Right lobe of liver (tissue), 6 donors: Measurements from ENCODE around the gene ZNF789. TPM values are rescaled to one million over a fixed set of nuclear protein-coding genes. Genes with fewer than 3 reads are reported as not detected.

Source experiments
- ATAC-seq, 4 donors: fragments of 200-7000 bp; cut with Tn5 transposase; one replicate each; pipeline ENCODE4 v1.9.1; 2020; ENCODE audit warnings: mild to moderate bottlenecking in 4 of 4, moderate library complexity in 4 of 4
- DNase-seq, 3 donors: peaks; one replicate each; pipeline ENCODE4 v3.0.0-alpha.2; 2020
- H3K27ac ChIP-seq, 3 donors: fragments of 200-600 bp; one replicate each; pipeline ENCODE4 v1.8.0; 2022
- H3K27me3 ChIP-seq, 2 donors: fragments of 200-600 bp; one replicate each; pipeline ENCODE4 v1.8.0; 2022
- H3K36me3 ChIP-seq, 4 donors: fragments of 200-600 bp; sonication (generic) in 1 of 4; one replicate each; pipeline versions ENCODE4 v1.5.1 to v1.8.0; 2017 to 2022; ENCODE audit warnings: control low read depth in 1 of 4
- H3K4me1 ChIP-seq, 4 donors: fragments of 200-600 bp; sonication (generic) in 1 of 4; one replicate each; pipeline versions ENCODE4 v1.5.1 to v1.8.0; 2017 to 2022; ENCODE audit warnings: control low read depth in 1 of 4
- H3K4me3 ChIP-seq, 3 donors: fragments of 200-600 bp; one replicate each; pipeline ENCODE4 v1.8.0; 2022
- H3K9me3 ChIP-seq, 4 donors: fragments of 200-600 bp; sonication (generic) in 1 of 4; one replicate each; pipeline versions ENCODE4 v1.5.1 to v1.8.0; 2017 to 2022; ENCODE audit warnings: control low read depth in 1 of 4
- CTCF ChIP-seq, 4 donors: fragments of 200-600 bp in 3 of 4; fragments of 450-650 bp in 1 of 4; IDR thresholded peaks; one replicate each; pipeline versions ENCODE4 v1.5.1 to v1.8.0; 2016 to 2022; ENCODE audit warnings: antibody characterized with exemption in 4 of 4, mild to moderate bottlenecking in 2 of 4
- POLR2A ChIP-seq: fragments of 450-650 bp; IDR thresholded peaks from one replicate; pipeline ENCODE4 v1.6.1; 2017; ENCODE audit warnings: antibody characterized with exemption, mild to moderate bottlenecking
- WGBS: methylation state at CpG from one replicate; pipeline ENCODE4 v1.1.6; 2018; ENCODE audit warnings: low coverage, low lambda C conversion rate; ENCODE audit not compliant: insufficient coverage; ENCODE audit errors: missing lambda C conversion rate; 5-methylcytosine and 5-hydroxymethylcytosine counted together
- intact Hi-C, 2 donors: fragments of 100-400 bp; cut with DNase I; formaldehyde crosslinking; loops; one replicate each; pipeline versions ENCODE4 v1.11.2 to v1.14.1; 2022
- total RNA-seq, 6 experiments: library from RNA; depleted of rRNA in 2 of 6; stranded (reverse); fragments of >200 nt in 2 of 6; fragmentation: NEBNext Ultra II Directional in 3 of 6; extraction: Animal tissue kit (Norgen Biotek cat#: 25700) in 3 of 6; gene quantifications; one replicate each; pipeline versions ENCODE4 v1.1.0 to v1.2.4, GENCODE V29; 2016 to 2023
- donor health status: DM: no; HTN: yes; CAD: no.
- donor health status: DM: no; HTN: no; CAD: no.
- donor health status: DM: no; HTN: no; CAD: no.
- donor health status: DM: no; HTN: yes; CAD: no.
- donor health status: DM: no; HTN: yes; CAD: no.

The ZNF789 gene
- total RNA-seq, 6 experiments from 2014 or later: 2.8 to 5.6 (median 4.0) TPM

GRCh38 chr7:99504281-99504602 is 31.6 kb downstream of the ZNF789 start:
- intact Hi-C loops: no loop called here
- H3K27me3 ChIP-seq: no peaks in the 10 kb centered on the region
- peak overlapping the region; percentile 84 to 90 (median 88) for H3K27ac ChIP-seq
- H3K36me3 ChIP-seq: no peaks in the 10 kb centered on the region
- DNase-seq: no peak
- no peaks in the 10 kb centered on the region for H3K9me3 ChIP-seq
- ATAC-seq: no peak
- H3K4me1 ChIP-seq: peaks cover 0 to 28% (median 7%) of the 10 kb centered on the region in 4 donors
- H3K4me3 ChIP-seq: peak overlapping the region; percentile 71 to 92 (median 76)
- TF ChIP-seq POLR2A (no peak), CTCF (IDR thresholded peaks at IDR 0.05) (no peak)
- WGBS: 0% methylated on average over 5 of the region's 19 CpGs

- H3K4me1 ChIP-seq: peaks cover 0 to 27% (median 7%) of the 10 kb centered on the region in 4 donors
- H3K27ac ChIP-seq: peak within 1 kb of the TSS; percentile 84 to 90 (median 88)
- WGBS: under 1% methylated on average over 18 of the region's 53 CpGs
- H3K27me3 ChIP-seq: no peaks in the 10 kb centered on the region
- H3K4me3 ChIP-seq: peak within 1 kb of the TSS; percentile 71 to 92 (median 76)
- peak; percentile 99 for DNase-seq
- no peaks in the 10 kb centered on the region for H3K36me3 ChIP-seq
- peak; percentile 62 for TF ChIP-seq POLR2A
- TF ChIP-seq CTCF (IDR thresholded peaks at IDR 0.05): peak in 2 of 4 donors; percentile 21 to 25
- intact Hi-C loops: no loop called here
- H3K9me3 ChIP-seq: no peaks in the 10 kb centered on the region
- peak; percentile 90 to 95 (median 92) for ATAC-seq
Observed at GRCh38 chr7:99504603-99505323, 32.1 kb downstream of the ZNF789 start, which contains the start of gene ZKSCAN5. Gene ZKSCAN5 (plus strand): TSS chr7:99504662. CDS start chr7:99506045, 1,383 bp downstream.

GRCh38 chr7:99505324-99505662 is 32.6 kb downstream of the ZNF789 start:
- H3K4me1 ChIP-seq: peaks cover 0 to 27% (median 7%) of the 10 kb centered on the region in 4 donors
- no peak for TF ChIP-seq POLR2A
- TF ChIP-seq CTCF (IDR thresholded peaks at IDR 0.05): no peak
- ATAC-seq: no peak
- 0% methylated on average over 5 of the region's 11 CpGs for WGBS
- H3K27me3 ChIP-seq: no peaks in the 10 kb centered on the region
- no peaks in the 10 kb centered on the region for H3K36me3 ChIP-seq
- peak overlapping the region; percentile 71 to 92 (median 76) for H3K4me3 ChIP-seq
- peak overlapping the region; percentile 84 to 90 (median 88) for H3K27ac ChIP-seq
- intact Hi-C loops: no loop called here
- DNase-seq: no peak
- H3K9me3 ChIP-seq: no peaks in the 10 kb centered on the region

- no peaks in the 10 kb centered on the region for H3K27me3 ChIP-seq
- H3K4me3 ChIP-seq: no peak overlapping the region
- WGBS: 100% methylated on average over 1 of the region's 1 CpG
- no peak for TF ChIP-seq POLR2A
- TF ChIP-seq CTCF (IDR thresholded peaks at IDR 0.05): no peak
- intact Hi-C loops: no loop called here
- no peaks in the 10 kb centered on the region for H3K4me1 ChIP-seq
- H3K27ac ChIP-seq: no peak overlapping the region
- H3K36me3 ChIP-seq: peaks cover 0 to 41% (median 2%) of the 10 kb centered on the region in 4 donors
- ATAC-seq (no peak), DNase-seq (no peak)
- no peaks in the 10 kb centered on the region for H3K9me3 ChIP-seq
Observed at GRCh38 chr7:99514050-99514449, 41.4 kb downstream of the ZNF789 start.
